Activated naive CD4-positive, alpha-beta T cell treated with anti-CD3 and anti-CD28 coated beads for 36 hours (primary cell): ENCODE results near the gene ARRDC4. TPM values are rescaled to one million over a fixed set of nuclear protein-coding genes. Genes with fewer than 3 reads are reported as not detected.

Source experiments
- CTCF ChIA-PET: fragments of 350-600 bp; sonication (Branson Sonifier 250); formaldehyde crosslinking; loops from one replicate; lab custom pipeline; 2021; ENCODE audit warnings: antibody characterized with exemption; lab: Charles Lee
- DNase-seq: peaks from one replicate; pipeline ENCODE4 v3.0.0-alpha.2; 2020
- H3K27ac Mint-ChIP-seq: one replicate; pipeline ENCODE4 v1.8.0; 2021; ENCODE audit warnings: mild to moderate bottlenecking, mixed read lengths
- H3K27me3 Mint-ChIP-seq: one replicate; pipeline ENCODE4 v1.8.0; 2021; ENCODE audit warnings: low read depth, mixed read lengths
- H3K36me3 Mint-ChIP-seq: one replicate; pipeline ENCODE4 v1.8.0; 2021; ENCODE audit warnings: low read depth, mixed read lengths
- H3K4me1 Mint-ChIP-seq: one replicate; pipeline ENCODE4 v1.8.0; 2021; ENCODE audit warnings: low read depth, mixed read lengths
- H3K4me3 Mint-ChIP-seq: one replicate; pipeline ENCODE4 v1.8.0; 2021; ENCODE audit warnings: mild to moderate bottlenecking, moderate library complexity, mixed read lengths
- H3K9me3 Mint-ChIP-seq: one replicate; pipeline ENCODE4 v1.8.0; 2021; ENCODE audit warnings: mixed read lengths
- intact Hi-C: fragments of 100-400 bp; cut with micrococcal nuclease; formaldehyde crosslinking; loops from one replicate; pipeline ENCODE4 v1.15.1; 2023
- total RNA-seq, 2 experiments: library from RNA; stranded (reverse); gene quantifications; one replicate each; pipeline ENCODE4 v1.2.3, GENCODE V29; 2021

The ARRDC4 gene
- total RNA-seq, 2 experiments from 2014 or later, result 0.17 to 0.20 TPM

DNA sequence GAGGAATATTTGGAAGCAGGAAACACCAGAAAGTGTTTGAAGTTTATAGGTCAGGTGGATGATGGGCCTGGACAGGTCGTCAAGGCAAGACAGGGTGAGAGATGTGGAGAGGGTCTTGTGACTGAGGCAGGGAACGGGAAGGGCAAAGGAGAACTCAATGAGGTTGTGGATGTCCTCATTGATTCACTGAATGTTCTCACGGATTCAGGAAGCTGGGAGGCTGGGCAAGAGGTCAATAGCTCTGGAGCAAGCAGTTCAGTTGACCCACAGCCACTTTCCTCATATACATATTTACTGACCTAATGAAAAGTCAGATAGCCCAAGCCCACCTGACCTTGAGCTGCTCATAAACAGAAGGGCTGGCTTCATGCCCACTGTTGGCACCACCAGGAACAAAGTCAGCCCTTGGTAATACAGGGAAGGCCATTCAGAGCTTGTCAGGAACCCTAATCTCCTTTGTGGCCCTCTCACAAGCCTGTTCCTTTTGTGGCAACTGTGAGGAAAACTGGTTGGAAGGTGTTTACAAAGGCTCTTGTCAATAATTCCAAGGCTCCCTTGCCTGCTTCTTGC lies 31.6 kb downstream of the ARRDC4 start:
- DNase-seq, result no peak
- H3K9me3 Mint-ChIP-seq, result peaks cover 11% of the 10 kb centered on the region
- H3K4me3 Mint-ChIP-seq, result no peak overlapping the region
- intact Hi-C loops, result no loop called here
- H3K36me3 Mint-ChIP-seq, result no peaks in the 10 kb centered on the region
- H3K4me1 Mint-ChIP-seq, result peaks cover 12% of the 10 kb centered on the region
- H3K27me3 Mint-ChIP-seq, result no peaks in the 10 kb centered on the region
- H3K27ac Mint-ChIP-seq, result no peak overlapping the region
- CTCF ChIA-PET, result interaction anchor here (0.9 kb wide), 1 partner anchor 82 kb away, joined by 3 read pairs; no protein-coding TSS in a partner anchor

DNA sequence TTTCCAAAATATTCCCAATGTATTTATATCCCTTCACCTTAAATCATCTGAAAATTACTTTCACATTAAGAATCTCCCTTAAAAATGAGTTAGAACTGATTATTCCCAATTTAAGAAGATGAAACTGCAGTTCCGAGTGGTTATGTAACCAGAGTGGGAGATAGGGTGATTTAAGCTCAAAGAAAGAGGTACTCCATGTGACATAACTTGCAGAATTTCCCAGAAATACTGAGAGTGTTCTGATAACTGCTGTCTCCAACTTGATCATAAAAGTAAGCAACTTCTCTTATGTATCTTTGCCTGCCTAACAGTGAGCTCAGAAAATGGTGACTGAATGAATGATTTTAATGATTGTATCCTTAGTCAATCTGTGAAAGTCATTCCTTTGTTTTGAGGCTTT lies 32.3 kb downstream of the ARRDC4 start:
- intact Hi-C loops, result no loop called here
- Mint-ChIP-seq H3K27me3 (no peaks in the 10 kb centered on the region), H3K27ac (no peak overlapping the region), H3K36me3 (no peaks in the 10 kb centered on the region), H3K4me1 (peaks cover 12% of the 10 kb centered on the region), H3K4me3 (no peak overlapping the region), H3K9me3 (peaks cover 5% of the 10 kb centered on the region)
- CTCF ChIA-PET, result interaction anchor here (0.9 kb wide), 1 partner anchor 82 kb away, joined by 3 read pairs; no protein-coding TSS in a partner anchor
- no peak for DNase-seq

GRCh38 chr15:97993310-97993738 lies 32.8 kb downstream of the ARRDC4 start:
- Mint-ChIP-seq H3K27ac (no peak overlapping the region), H3K9me3 (no peaks in the 10 kb centered on the region), H3K27me3 (no peaks in the 10 kb centered on the region), H3K36me3 (no peaks in the 10 kb centered on the region), H3K4me3 (no peak overlapping the region), H3K4me1 (peaks cover 12% of the 10 kb centered on the region)
- DNase-seq, result no peak
- CTCF ChIA-PET, result interaction anchor here (0.6 kb wide), 1 partner anchor 889 kb away, joined by 3 read pairs; no protein-coding TSS in a partner anchor
- intact Hi-C loops, result no loop called here

DNA sequence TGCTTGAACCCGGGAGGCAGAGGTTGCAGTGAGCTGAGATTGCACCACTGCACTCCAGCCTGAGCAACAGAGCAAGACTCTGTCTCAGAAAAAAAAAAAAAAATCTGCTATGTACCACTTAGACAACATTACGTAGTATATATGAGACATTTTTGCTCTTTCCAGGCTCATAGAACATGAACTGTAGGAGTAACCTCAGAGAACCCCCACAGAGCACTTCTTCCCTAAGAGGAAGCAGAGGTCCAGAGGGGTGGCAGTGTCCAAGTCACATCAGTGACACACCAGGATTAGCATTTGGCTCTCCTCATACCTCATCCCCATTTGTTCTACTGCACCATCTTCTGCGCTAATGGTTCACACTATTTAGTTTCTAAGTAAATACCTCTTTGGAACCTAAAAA lies 33.7 kb downstream of the ARRDC4 start:
- no peak overlapping the region for H3K4me3 Mint-ChIP-seq
- H3K27ac Mint-ChIP-seq, result no peak overlapping the region
- no peaks in the 10 kb centered on the region for H3K9me3 Mint-ChIP-seq
- no peaks in the 10 kb centered on the region for H3K36me3 Mint-ChIP-seq
- no peaks in the 10 kb centered on the region for H3K27me3 Mint-ChIP-seq
- peaks cover 12% of the 10 kb centered on the region for H3K4me1 Mint-ChIP-seq
- CTCF ChIA-PET, result no interaction called here
- intact Hi-C loops, result no loop called here
- DNase-seq, result no peak

DNA sequence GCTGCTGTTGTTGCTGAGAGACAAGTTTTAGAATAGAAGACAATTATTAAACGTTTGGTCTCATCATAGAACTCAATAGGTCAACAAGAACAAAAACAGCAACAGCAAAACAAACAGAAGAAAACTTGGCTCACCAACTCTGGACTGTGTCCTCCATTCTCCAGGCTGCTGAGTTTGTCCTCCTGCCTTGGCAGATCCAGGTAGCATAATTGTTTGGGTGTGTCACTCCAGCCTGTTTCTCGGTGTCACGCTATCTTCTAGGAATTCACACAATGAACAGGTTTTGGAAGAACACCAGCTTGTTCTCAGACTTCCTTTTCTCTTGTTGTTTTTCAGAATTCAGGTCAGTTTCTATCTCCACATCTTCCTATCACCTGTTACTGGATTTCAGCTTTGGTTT lies 34.7 kb downstream of the ARRDC4 start:
- intact Hi-C loops, result no loop called here
- no peak overlapping the region for H3K27ac Mint-ChIP-seq

GRCh38 chr15:97995881-97996603 lies 35.5 kb downstream of the ARRDC4 start:
- H3K4me3 Mint-ChIP-seq, result no peak overlapping the region
- no peak overlapping the region for H3K27ac Mint-ChIP-seq
- peaks cover 12% of the 10 kb centered on the region for H3K4me1 Mint-ChIP-seq
- DNase-seq, result peak; percentile 13
- no peaks in the 10 kb centered on the region for H3K36me3 Mint-ChIP-seq
- no peaks in the 10 kb centered on the region for H3K27me3 Mint-ChIP-seq
- CTCF ChIA-PET, result interaction anchor here (0.7 to 1.1 kb wide), 3 partner anchors 13 to 66 kb away, joined by 3 to 12 read pairs (median 3); no protein-coding TSS in a partner anchor
- no peaks in the 10 kb centered on the region for H3K9me3 Mint-ChIP-seq
- intact Hi-C loops, result no loop called here

More for the DNA sequence above, 34.7 kb downstream of the ARRDC4 start:
- Mint-ChIP-seq H3K4me1 (peaks cover 12% of the 10 kb centered on the region), H3K9me3 (no peaks in the 10 kb centered on the region), H3K36me3 (no peaks in the 10 kb centered on the region), H3K4me3 (no peak overlapping the region), H3K27me3 (no peaks in the 10 kb centered on the region)
- CTCF ChIA-PET, result interaction anchor here (0.6 to 1.0 kb wide), 2 partner anchors 25 to 1012 kb away, joined by 3 to 12 read pairs; no protein-coding TSS in a partner anchor
- DNase-seq, result no peak

GRCh38 chr15:97998307-97999071 lies 38.0 kb downstream of the ARRDC4 start:
- H3K36me3 Mint-ChIP-seq, result no peaks in the 10 kb centered on the region
- H3K4me3 Mint-ChIP-seq, result no peak overlapping the region
- peaks cover 12% of the 10 kb centered on the region for H3K4me1 Mint-ChIP-seq
- no peak for DNase-seq
- intact Hi-C loops, result no loop called here
- H3K27ac Mint-ChIP-seq, result no peak overlapping the region
- CTCF ChIA-PET, result no interaction called here
- no peaks in the 10 kb centered on the region for H3K27me3 Mint-ChIP-seq
- no peaks in the 10 kb centered on the region for H3K9me3 Mint-ChIP-seq

DNA sequence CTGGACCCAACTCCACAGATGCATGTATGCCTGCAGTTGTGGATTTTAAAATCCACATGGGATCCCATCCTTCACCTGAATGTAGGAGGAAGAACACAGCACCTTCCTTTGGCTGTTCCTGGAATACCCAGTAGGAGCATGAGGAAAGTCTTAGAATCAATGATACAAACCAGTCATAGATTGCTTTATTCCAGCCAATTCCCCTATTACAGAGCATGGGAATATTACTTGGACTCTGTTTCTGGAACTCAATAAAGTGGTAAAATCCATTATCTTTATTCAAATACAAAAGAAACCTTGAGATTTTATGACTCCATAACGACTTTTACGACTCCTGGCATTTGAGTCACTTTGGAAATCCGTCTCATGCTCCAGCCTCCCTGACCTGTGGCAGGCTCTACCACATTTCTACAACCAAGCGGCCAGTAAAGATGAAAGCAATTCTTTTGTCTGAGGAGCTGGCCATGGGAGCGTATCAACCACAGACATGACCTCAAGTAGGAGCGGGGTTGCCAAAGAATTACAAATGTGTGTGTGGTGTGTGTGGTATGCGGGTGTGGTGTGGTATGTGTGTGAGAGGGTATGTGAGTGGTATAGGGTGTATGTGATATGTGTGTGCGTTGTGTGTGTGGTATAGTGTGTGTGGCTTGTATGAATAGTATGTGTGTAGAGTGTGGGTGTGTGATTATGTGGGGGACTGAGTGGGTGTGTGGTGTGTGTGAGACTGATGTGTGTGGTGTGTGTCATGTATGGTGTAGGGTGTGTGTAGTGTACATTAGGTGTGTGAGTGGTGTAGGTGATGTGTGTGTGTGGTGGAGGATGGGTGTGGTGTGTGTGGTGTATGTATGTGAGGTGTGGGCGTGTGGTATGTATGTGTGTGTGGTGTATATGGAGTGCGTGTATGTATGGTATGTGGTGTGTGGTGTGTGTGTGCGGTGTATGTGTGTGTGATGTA lies 40.0 kb downstream of the ARRDC4 start:
- CTCF ChIA-PET, result no interaction called here
- no peaks in the 10 kb centered on the region for H3K9me3 Mint-ChIP-seq
- intact Hi-C loops, result no loop called here
- H3K27ac Mint-ChIP-seq, result no peak overlapping the region
- H3K4me3 Mint-ChIP-seq, result no peak overlapping the region
- H3K4me1 Mint-ChIP-seq, result peaks cover 10% of the 10 kb centered on the region
- no peak for DNase-seq
- H3K36me3 Mint-ChIP-seq, result no peaks in the 10 kb centered on the region
- H3K27me3 Mint-ChIP-seq, result no peaks in the 10 kb centered on the region

- Mint-ChIP-seq H3K9me3 (no peaks in the 10 kb centered on the region), H3K27me3 (no peaks in the 10 kb centered on the region), H3K4me1 (no peaks in the 10 kb centered on the region), H3K27ac (no peak overlapping the region), H3K4me3 (no peak overlapping the region), H3K36me3 (no peaks in the 10 kb centered on the region)
- CTCF ChIA-PET, result no interaction called here
- intact Hi-C loops, result no loop called here
- DNase-seq, result no peak
These were observed 41.2 kb downstream of the ARRDC4 start for GRCh38 chr15:98001663-98002194.

DNA sequence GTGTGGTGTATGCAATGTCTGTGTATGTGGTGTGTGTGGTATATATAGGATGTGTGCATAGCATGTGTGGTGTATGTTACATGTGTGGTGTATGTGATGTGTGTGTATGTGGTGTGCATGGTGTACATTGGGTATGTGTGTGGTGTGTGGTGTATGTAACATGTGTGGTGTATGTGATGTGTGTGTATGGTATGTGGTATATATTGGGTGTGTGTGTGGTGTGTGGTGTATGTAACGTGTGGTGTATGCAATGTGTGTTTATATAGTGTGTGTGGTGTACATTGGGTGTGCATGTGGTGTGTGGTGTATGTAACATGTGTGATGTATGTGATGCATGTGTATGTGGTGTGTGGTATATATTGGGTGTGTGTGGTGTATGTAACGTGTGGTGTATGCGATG lies 41.9 kb downstream of the ARRDC4 start:
- no peak overlapping the region for H3K4me3 Mint-ChIP-seq
- no peaks in the 10 kb centered on the region for H3K27me3 Mint-ChIP-seq
- H3K9me3 Mint-ChIP-seq, result no peaks in the 10 kb centered on the region
- intact Hi-C loops, result no loop called here
- H3K36me3 Mint-ChIP-seq, result no peaks in the 10 kb centered on the region
- CTCF ChIA-PET, result no interaction called here
- H3K27ac Mint-ChIP-seq, result no peak overlapping the region
- DNase-seq, result no peak
- no peaks in the 10 kb centered on the region for H3K4me1 Mint-ChIP-seq

- no peak overlapping the region for H3K4me3 Mint-ChIP-seq
- intact Hi-C loops, result no loop called here
- DNase-seq, result no peak
- no peaks in the 10 kb centered on the region for H3K27me3 Mint-ChIP-seq
- no peaks in the 10 kb centered on the region for H3K36me3 Mint-ChIP-seq
- H3K9me3 Mint-ChIP-seq, result no peaks in the 10 kb centered on the region
- H3K4me1 Mint-ChIP-seq, result no peaks in the 10 kb centered on the region
- CTCF ChIA-PET, result no interaction called here
- H3K27ac Mint-ChIP-seq, result no peak overlapping the region
These were observed 42.4 kb downstream of the ARRDC4 start for GRCh38 chr15:98002866-98003265.
